MM.1S (cell line): ENCODE results near the gene HTR2C.

Experiments used
- CTCF ChIP-seq: fragments of 300-600 bp; sonication (generic); IDR thresholded peaks from 2 replicates; pipeline ENCODE4 v1.5.1; 2016; ENCODE audit warnings: antibody characterized with exemption, low read length, mixed read lengths
- EZH2phosphoT487 ChIP-seq: fragments of 300-600 bp; sonication (generic); IDR thresholded peaks from 2 replicates; pipeline ENCODE4 v1.6.1; 2018; ENCODE audit warnings: antibody characterized with exemption, low read length

GRCh38 chrX:114581528-114582263 is 2.2 kb upstream of the HTR2C start:
- no peak for TF ChIP-seq EZH2phosphoT487
- TF ChIP-seq CTCF = no peak
